HG03575 (cell line): ENCODE data around the gene WNT3.
"Not testable (repeated sequence)": the region's sequence is repeated elsewhere in the genome, so short reads cannot be mapped to it uniquely, and the experiment has no call there.

Experiments
- ATAC-seq: cut with Tn5 transposase; IDR thresholded peaks from one replicate; pipeline ENCODE4 v1.9.1; 2021; ENCODE audit not compliant: unreplicated experiment, insufficient number of reproducible peaks, low FRiP score; ENCODE audit errors: extremely low read depth

The WNT3 gene

DNA sequence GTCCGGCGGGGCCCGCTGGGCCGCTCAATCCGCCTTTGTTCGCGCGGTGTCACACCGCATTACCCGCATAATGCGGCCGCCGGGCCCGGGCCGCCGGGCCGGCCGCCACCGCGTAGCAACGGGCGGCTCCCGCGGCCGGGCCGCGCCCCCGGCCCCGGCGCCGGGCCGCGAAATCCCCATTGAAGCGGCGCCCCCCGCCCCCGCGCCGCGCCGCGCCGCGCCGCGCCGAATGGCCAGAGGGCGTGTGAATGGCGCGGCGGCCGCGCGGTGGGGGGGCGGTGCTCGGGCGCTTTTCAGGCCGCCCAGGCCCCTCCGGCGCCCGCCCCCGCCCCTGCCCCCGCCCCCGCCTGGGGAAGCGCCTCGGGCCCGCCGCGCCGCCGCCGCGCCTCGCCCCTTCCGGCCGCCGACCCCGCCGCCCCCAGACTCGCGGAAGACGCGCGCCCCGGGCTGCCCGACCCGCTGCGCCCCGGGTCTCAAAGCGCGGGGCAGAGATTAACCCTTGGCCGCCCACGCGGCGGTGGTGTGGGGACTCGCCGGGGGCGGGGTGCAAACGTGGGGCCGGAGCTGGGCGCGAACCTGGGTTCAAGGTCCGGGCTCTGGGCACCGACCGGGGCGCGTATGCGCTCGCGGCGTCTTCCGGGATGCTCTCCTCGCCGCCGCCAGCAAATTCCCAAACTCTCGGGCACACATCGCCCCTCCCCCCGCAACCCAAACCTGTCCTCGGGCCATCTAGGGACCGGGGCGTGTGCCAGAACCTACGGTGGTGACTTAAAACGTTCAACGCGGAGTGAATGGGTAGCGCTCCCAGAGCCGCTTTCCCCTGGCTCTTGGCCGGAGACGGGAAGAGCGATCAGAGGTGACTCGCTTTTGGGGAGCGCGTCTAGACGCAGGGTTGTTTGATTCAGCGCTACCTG is 46.7 kb downstream of the WNT3 start:
- ATAC-seq: no peak

DNA sequence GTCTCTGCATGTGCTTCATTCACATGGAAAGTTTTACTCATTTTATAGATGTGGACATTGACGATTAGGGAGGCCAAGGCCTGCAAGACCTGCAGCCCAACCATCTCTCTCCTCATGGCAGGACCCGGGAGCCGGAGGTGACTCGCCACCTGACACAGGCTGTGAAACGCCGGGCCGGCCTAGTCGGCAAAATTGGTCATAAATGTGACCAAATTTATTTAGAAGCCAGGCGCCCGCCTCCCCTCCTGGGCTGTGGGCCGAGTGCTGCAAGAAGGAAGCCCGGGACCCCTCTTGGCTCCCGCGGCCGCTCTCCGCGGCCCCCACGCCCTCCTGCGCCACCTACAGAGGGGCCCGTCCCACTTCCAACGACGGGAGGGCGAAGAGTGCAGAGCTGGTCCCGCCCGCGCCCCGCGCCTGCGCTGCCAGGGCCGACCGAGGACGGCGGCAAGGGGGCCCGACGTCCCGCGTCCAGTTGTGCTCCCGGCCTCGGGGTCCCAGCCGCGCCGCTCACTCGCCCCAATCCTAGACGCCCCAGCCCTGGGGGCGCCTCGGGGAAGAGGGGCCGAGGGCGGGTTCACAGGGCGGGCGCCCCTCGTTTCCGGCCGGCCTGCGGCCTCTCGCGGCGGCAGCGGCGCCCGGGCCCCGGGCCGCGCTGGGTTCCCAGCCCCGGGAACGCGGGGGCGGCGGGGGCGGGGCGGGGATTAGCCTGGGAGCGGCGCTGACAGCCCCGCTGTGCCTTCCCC is 47.5 kb downstream of the WNT3 start:
- no peak for ATAC-seq

GRCh38 chr17:46770439-46770817 is 48.1 kb downstream of the WNT3 start:
- no peak for ATAC-seq

DNA sequence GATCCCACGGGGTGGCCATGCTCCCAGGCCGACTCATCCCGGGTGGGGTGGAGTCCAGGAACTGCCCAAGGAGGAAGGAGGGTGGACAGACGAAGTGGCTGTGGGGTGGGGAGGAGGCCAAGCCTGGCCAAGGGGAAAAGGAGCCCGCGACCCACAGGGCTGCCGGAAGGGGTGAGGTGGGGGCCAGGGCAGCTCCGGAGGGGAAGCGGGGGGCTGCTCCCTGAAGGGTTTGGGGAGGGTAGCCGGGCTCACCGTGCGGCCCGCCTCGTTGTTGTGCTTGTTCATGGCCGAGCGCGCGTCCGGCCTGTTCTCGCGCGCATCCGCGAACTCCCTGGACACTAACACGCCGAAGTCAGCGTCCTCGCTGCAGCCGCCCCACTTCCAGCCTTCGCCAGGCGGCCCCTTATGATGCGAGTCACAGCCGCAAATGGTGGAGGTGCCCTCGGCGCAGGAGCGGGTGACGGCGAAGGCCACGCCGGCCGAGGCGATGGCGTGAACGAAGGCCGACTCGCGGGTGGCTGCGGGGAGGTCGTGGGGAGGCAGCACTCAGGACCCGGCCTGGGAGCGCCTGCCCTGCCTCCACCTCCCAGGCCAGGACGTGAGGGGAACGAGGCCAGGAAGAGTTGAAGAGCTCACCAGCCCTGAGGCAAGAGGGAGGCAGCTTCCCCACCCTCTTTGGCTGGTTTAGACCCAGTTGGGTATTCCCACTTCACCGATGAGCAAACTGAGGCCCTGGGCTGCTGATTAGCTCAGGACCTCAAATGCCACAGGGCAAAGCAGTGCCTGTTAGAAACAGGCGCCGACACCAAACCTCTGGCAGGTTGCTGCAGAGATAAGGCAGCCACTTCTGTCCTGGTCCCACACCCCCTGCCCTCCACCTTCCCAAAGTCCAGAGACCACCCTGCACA is 48.7 kb downstream of the WNT3 start:
- ATAC-seq: no peak

DNA sequence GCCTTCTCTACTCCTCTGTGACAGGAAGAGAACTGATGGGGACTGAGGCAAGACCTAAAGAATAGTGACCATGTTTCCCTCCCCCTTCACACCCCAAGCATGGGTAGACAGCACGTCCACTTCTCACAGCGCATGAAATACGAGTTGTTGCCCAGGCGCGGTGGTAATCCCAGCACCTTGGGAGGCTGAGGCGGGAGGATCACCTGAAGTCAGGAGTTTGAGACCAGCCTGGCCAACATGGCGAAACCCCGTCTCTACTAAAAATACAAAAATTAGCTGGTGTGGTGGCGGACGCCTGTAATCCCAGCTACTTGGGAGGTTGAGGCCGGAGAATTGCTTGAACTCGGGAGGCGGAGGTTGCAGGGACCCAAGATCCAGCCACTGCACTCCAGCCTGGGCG is 49.6 kb downstream of the WNT3 start:
- ATAC-seq: not testable (repeated sequence)

DNA sequence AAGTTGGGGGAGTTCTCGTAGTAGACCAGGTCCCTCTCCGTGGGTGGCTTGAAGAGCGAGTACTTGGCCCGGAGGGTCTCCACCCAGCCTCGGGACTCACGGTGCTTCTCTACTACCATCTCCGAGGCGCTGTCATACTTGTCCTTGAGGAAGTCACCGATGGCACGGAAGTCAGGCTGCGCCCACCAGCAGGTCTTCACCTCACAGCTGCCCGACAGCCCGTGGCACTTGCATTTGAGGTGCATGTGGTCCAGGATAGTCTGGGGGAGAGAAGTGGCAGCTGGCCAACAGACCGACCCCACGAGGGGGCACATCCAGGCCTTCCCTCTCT is 50.0 kb downstream of the WNT3 start:
- no peak for ATAC-seq

GRCh38 chr17:46766493-46767491 is 51.7 kb downstream of the WNT3 start:
- no peak for ATAC-seq

GRCh38 chr17:46765453-46765852 is 53.0 kb downstream of the WNT3 start:
- ATAC-seq: no peak

- ATAC-seq: no peak
Observed at GRCh38 chr17:46764709-46765401, 53.6 kb downstream of the WNT3 start.

- no peak for ATAC-seq
Observed at GRCh38 chr17:46764000-46764708, 54.3 kb downstream of the WNT3 start.

DNA sequence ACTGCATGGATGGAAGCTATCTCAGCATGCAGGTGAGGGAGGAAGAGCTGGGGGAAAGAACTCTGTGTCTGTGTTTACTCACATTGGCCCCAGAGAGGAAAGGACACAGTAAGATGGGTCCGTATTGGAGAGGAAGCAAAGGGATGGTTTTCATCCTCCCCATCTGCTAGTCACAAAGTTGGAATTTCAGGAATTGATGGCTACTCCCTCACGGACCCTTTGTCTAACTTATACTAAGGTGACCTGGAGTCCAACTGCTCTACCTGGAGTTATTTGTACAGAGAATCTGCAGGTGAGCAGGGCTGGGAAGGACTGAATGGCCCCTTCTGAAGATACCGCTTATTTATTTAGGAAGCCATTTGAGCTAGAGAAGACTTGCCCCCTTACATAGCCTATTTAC is 55.1 kb downstream of the WNT3 start:
- no peak for ATAC-seq

GRCh38 chr17:46759141-46759540 is 59.4 kb downstream of the WNT3 start:
- ATAC-seq: no peak

GRCh38 chr17:46758614-46759013 is 59.9 kb downstream of the WNT3 start:
- ATAC-seq: no peak

GRCh38 chr17:46757588-46757987 is 60.9 kb downstream of the WNT3 start:
- not testable (repeated sequence) for ATAC-seq

- ATAC-seq: no peak
Observed at GRCh38 chr17:46756861-46757260, 61.6 kb downstream of the WNT3 start.

- no peak for ATAC-seq
Observed at GRCh38 chr17:46756081-46756735, 62.3 kb downstream of the WNT3 start.

DNA sequence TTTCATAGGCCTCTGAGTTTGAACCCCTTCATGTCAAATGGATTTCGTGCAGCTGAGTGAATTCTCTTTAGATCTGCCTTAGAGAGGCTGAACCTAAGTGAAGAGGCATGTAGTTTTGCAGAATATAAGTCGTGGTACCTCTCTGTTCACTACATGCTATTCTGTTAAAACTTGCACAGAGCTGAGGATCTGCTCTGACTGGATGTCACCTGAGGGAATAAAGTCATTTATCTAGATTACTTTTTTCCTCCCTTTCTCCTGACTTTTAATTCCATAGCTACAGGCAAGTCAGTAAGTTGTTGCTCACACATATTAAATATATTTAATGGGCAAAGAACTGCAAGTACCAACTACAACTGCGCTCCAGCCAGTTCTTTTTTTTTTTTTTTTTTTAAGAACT is 64.7 kb downstream of the WNT3 start:
- no peak for ATAC-seq
